ENCODE results near the gene TNRC18.

DNA sequence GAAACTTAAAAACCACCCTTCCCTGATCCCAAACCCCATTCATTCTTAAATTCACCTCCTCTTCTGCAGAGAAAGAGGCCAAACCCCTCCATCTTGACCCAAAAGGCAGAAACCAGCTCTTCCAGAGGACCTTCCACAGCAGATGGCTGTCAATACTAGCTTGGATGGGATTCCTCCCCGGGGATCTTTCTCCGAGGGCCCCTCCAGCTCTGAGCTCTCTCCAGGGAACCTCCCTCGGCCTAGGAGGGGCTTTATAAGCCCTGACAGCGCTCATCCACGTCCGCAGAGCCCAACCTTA, 5.4 kb downstream of the TNRC18 start:
- TF ChIP-seq ZFP30 (CRISPR knock-in tag; IDR thresholded peaks at IDR 0.05) = no peak
- no peak; the same call in 1 of the 2 replicates for TF ChIP-seq ZFP3 (CRISPR knock-in tag; IDR thresholded peaks at IDR 0.05)
- TF ChIP-seq ARNTL (CRISPR knock-in tag; IDR thresholded peaks at IDR 0.05; ENCODE audit: borderline replicate concordance, low read depth) = no peak
- TF ChIP-seq ZC3H10 (CRISPR knock-in tag; IDR thresholded peaks at IDR 0.05) = no peak
- no peak for TF ChIP-seq SNAI2 (CRISPR knock-in tag; IDR thresholded peaks at IDR 0.05)
- TF ChIP-seq ZNF8 (CRISPR knock-in tag; IDR thresholded peaks at IDR 0.05) = no peak
- no peak for TF ChIP-seq RARB (CRISPR knock-in tag; IDR thresholded peaks at IDR 0.05)
- TF ChIP-seq ISL1 (CRISPR knock-in tag; IDR thresholded peaks at IDR 0.05) = no peak
- TF ChIP-seq, protein P1, sequence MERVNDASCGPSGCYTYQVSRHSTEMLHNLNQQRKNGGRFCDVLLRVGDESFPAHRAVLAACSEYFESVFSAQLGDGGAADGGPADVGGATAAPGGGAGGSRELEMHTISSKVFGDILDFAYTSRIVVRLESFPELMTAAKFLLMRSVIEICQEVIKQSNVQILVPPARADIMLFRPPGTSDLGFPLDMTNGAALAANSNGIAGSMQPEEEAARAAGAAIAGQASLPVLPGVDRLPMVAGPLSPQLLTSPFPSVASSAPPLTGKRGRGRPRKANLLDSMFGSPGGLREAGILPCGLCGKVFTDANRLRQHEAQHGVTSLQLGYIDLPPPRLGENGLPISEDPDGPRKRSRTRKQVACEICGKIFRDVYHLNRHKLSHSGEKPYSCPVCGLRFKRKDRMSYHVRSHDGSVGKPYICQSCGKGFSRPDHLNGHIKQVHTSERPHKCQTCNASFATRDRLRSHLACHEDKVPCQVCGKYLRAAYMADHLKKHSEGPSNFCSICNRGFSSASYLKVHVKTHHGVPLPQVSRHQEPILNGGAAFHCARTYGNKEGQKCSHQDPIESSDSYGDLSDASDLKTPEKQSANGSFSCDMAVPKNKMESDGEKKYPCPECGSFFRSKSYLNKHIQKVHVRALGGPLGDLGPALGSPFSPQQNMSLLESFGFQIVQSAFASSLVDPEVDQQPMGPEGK (CRISPR knock-in tag; IDR thresholded peaks at IDR 0.05; ENCODE audit: borderline replicate concordance) = no peak
- TF ChIP-seq ESRRG (CRISPR knock-in tag; IDR thresholded peaks at IDR 0.05) = no peak
- TF ChIP-seq TCF4 (CRISPR knock-in tag; IDR thresholded peaks at IDR 0.05; ENCODE audit: borderline replicate concordance) = no peak
- TF ChIP-seq OSR1 (CRISPR knock-in tag; IDR thresholded peaks at IDR 0.05) = no peak
